GM21381 (cell line): ENCODE results near the gene TNIK.
"Not testable (repeated sequence)": the region's sequence is repeated elsewhere in the genome, so short reads cannot be mapped to it uniquely, and the experiment has no call there.

Experiments
- ATAC-seq: cut with Tn5 transposase; IDR thresholded peaks from one replicate; pipeline ENCODE4 v1.9.1; 2021; ENCODE audit warnings: mild to moderate bottlenecking, moderate library complexity; ENCODE audit not compliant: unreplicated experiment

The TNIK gene

DNA sequence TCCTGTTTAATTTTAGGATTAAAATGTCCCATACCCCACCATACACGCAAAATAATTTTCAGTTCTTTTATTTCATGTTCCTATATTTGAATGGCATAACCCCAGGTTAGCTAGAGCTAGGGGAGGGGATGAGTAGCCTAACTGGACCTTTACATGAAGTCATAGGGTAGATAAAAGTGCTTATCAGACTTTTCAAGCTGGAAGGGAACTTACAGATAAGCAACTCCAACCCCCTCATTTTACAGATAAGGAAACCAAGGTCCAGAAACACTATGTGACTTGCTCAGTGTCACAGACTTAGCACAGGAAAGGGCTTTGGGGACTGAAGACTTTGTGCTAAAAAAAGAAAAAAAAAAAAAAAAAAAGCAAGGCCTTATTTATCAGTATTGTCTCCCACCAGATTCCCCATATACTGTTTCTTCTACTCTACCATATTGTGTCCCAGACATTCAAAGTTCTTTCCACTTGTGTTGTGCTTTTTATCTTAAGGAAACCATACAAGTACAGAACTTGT lies 10.6 kb upstream of the TNIK start:
- ATAC-seq, result no peak

DNA sequence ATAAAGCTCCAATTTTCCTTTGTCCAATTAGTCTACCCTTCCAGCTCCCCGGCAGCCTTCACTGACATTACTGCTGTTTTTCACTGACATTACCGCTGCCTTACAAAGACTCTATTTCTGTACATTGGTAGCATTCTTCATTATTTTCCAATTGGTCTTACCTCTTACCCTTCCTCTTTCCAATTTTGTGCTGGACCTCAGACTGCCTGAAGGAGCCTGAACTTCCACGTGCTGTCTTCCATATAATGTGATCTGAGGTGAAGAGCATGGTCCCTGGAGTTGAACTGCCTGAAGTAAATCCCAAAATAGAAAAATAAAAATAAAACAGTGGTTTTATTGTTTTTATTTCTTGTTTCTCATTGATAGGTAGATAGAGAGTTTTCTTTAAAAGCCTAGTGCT lies 9.2 kb upstream of the TNIK start:
- no peak for ATAC-seq

DNA sequence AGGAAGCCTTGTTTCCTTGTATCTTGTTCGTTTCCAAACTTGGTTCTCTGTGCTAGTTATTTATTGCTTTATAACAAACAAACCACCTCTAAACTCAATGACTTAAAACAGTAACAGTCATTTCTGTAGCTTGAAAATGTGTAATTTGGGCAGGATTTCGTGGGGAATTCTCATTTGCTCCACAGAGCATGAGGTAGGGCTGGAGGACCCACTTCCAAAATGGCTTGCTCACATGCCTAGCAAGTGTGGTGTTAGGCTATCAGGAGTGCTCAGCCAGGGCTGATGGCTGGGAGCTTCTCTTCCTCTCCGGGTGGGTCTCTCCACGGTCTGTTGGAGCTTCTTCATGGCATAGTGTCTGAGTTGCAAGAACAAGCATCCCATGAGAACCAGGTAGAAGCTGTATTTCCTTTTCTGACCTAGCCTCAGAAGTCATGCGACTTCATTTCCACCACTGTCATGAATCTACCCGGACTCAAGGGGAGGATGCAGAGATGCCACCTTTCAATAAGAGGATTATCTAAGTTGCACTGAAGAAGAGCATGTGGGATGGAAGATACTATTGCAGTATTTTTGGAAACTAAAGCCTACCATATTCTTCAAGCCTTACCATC lies 8.2 kb upstream of the TNIK start:
- ATAC-seq, result no peak

DNA sequence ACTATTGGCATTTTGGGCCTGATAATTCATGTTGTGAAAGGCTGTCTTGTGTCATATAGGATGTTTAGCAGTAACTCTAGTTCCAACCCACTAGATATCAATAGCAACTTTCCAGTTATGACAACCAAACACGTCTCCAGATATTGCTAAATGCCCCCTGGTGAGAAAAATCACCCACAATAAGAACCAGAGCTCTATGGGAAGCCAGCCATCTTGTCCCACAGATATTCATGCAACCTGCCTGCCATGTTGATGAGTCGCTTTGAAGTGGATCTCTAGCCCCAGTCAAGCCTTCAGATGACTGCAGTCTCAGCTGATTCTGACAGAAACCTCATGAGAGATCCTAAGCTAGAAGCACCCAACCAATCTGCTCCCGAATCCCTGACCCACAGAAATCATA lies 5.6 kb upstream of the TNIK start:
- no peak for ATAC-seq

DNA sequence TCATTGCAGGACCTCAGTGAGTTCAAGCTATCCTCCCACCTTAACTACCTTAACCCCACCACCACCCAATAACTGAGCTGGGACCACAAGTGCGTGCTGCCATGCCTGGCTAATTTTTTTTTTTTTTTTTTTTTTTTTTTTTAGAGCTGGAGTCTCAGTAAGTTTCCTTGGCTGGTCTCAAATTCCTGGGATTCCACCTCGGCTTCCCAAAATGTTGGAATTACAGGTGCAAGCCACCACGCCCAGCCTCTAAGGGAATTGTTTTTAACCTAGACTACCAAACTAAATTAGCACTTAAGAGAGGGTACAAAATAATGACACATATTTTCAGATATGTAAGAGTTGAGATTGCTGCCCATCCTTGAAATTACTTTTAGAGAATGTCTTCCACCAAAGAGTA lies 4.3 kb upstream of the TNIK start:
- ATAC-seq, result no peak

DNA sequence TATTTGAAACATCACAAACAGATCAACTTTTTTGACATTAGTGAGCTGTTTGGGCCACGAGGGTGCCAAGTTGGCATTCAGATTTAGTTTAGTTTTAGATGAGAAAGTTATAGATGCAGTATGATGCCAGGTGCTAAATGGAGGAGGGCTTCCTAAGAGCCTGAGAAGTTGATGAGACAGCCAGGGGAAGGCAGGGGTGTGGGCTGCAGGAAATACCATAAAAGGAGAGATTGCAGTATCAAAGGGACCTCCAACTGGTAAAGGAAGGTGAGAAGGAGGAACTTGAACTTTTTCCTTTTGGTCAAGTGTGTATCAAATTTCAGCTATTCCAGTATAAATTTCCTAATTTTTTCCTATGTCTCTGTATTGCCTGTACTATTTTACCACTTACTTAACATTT lies 2.0 kb upstream of the TNIK start:
- ATAC-seq, result no peak

DNA sequence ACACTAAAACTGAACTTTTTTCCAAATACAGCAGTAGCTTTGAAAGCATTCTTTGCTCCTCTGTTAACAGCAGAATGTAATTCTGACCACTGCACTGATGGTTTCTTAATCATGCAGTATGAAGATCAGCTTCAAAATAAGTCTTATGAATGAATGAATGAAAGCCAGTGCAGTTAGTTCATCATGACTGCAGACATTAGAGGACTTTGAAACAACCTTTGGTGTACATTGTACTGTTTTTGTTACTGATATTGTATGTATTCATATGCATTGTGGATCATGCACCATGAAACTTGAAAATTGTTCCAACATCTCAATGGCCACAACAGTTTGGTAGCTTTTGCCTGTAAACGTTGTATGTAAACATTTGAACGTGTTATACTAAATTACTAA lies 1.3 kb upstream of the TNIK start:
- ATAC-seq, result no peak

DNA sequence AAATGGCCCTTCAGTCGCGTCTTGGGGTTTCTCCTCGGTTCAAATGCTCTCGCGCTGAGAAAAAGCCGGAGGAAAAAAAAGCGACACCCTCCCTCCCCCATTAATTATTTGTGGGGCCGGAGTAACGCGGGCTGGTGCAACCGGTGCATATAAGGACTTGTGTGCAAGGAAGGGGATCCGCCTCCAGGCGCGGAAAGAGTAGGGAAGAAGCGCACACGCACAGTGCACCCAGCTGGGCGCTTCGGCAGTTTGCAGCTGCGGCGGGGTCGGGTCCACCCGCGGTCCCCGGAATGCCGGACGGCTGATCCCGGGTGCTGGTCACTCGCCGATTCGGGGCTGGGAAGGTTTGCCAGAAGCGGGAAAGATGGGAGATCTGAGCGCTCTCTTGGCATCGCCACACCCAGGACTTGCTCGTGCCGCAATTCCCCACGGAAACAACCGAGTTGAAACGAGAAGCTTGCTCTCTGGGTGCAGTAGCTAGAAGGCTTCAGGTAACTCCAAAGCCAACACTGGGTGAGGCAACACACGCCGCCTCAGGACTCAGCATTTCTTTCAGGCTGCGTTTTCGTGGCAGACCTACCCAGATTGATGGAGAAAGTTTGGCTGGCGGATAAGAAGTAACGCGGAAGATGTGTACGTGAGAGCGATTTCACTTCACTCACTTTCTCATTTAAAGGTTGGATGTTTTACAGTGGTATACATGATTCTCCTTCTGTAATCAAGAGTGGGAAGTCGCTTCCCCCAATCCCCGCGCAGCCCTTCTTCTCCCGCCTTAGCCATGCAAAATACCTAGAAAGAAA lies 720 bp upstream of the TNIK start:
- ATAC-seq, result peak; percentile 29

DNA sequence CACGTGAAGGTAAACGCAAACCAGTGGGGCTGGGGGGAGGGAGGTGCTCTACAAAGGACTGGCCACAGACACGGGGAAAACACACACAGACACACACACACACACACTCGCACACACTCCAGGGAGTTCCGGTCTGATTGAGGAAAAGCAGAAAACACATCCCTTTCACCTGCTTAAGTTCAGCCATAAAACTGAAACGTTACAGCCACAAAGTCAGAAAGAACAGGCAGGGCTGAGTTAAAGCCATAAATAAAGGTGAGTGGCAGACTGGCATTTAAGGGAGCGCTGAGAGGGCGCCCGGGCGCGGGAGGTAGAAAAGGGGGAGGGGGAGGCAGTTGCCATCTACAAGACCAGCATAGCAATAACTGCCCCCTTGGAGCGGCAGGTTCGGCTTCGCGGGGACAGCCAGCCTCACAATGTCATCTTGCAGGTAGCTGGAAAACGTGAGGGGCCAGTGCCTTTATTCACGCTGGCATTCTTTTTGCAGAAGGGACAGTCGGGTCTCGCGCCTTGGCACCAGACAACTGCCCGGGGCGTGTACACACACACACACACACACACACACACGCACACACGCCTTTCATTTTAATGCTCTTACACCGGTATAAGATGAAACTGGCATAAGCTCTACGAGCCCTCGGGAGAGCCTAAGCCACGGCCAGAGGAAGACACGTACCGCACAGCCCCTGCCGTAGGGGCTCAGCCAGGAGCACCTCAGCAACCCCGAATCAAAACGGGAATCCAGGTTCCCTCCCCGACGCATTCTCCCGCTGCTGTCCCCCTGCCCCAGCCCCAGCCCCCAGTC lies 866 bp downstream of the TNIK start:
- ATAC-seq, result no peak

DNA sequence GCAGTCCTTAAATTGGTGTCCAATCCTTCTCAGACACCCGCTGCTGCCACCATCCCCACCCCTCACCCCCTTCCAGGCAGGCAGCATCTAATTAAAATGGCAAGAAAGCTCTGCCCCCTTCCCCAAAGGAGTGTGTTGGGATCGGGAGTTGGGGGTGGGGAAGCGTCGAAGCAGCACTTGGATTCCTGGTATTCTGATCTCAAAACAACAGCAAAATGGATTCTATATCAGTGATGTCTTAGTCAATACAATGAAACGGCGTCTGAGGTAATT lies 1.4 kb downstream of the TNIK start:
- ATAC-seq, result no peak

DNA sequence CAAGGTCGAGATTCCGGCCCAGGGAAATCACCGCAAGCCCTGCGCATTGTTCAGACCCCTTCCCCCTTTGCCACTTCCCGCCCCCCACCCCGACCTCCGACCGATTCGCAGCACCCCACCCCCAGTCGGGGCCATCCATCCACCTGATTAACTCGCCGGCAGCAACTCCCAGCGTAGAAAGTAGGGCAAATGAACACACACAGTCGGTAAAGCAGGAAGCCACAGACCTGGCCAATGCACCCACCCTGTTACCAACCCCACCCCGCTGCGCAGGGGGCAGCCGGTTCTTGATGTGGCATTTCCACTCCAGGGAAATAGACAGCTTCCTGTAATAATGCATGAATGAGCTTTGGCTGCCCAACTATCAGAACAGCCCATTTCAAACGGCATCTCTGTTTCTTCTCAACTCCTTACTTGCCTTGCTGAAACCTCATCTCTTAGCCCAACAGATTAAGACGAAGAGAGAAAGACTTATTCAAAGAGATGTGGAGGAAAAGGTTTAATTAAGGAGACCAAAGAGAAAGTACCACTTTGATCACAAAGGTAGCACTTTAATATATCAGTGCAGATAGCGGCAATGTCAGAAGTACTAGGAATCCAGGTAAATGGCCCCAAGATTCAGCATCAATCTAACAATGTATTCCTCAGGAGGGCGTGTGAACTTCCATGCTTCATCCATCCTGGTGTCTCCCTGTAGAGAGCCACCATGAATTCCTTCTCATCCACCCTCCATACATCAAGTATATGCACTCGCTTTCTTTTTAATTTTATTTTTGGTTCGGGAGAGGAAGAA lies 1.9 kb downstream of the TNIK start:
- ATAC-seq, result no peak

DNA sequence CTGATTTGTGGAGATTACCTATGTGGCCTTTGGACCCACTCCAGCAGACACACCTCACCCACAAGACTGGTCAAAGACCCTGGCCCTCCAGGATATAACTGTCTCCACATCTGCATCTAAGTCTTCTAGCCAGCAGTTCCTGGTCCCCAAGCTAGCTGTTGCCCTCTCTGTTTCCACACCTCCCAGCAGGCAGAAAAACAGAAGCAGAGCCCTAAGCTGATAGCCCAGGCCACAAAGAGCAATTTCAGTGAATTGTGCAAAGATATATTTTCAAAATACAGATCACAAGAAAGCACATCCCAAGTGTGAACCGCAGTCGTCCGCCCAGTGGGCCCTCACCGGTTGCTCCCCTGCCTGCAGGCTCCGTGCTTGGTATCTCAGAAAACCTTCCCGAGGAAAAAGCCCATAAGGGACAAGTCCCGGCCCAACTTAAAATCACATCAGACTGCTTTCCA lies 2.6 kb downstream of the TNIK start:
- no peak for ATAC-seq

DNA sequence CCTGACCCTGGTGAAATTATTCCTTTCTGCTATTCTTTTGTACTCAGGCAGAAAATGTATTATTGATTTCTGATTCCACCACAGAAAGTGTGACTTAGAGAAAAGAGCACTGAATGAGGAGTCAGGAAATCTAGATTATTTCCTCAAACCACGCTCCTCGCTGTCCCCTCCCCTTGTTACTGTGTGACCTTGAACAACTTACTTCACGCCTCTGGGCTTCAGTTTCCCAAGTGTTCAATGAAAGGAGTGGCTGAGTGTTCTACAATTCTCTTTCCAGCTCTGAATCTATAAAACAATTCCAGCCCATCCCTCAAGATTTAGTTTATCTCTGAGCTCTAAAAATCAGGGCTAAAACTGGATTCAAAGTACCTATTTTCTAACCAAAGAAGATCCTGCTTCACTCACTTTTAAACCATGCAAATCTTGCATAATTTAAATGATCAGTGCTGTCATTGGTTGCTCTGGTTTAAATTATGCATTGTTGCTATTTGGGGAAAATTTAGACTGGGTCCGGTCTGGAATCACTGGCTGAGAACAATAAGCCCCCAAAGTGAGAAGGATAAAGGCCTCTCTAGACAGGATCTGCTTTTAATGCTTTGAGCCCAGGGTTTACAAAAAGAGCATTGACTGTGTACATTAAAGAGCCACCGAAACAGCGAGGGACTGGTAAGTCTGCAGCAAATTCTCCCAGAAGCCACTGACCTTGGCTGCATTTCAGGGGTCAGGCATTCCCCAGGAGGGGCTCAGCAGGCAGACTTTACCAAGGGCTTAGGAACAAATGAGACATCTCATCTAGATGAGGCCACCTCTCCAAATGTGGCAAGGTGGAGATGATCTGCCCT lies 3.2 kb downstream of the TNIK start:
- ATAC-seq, result no peak

DNA sequence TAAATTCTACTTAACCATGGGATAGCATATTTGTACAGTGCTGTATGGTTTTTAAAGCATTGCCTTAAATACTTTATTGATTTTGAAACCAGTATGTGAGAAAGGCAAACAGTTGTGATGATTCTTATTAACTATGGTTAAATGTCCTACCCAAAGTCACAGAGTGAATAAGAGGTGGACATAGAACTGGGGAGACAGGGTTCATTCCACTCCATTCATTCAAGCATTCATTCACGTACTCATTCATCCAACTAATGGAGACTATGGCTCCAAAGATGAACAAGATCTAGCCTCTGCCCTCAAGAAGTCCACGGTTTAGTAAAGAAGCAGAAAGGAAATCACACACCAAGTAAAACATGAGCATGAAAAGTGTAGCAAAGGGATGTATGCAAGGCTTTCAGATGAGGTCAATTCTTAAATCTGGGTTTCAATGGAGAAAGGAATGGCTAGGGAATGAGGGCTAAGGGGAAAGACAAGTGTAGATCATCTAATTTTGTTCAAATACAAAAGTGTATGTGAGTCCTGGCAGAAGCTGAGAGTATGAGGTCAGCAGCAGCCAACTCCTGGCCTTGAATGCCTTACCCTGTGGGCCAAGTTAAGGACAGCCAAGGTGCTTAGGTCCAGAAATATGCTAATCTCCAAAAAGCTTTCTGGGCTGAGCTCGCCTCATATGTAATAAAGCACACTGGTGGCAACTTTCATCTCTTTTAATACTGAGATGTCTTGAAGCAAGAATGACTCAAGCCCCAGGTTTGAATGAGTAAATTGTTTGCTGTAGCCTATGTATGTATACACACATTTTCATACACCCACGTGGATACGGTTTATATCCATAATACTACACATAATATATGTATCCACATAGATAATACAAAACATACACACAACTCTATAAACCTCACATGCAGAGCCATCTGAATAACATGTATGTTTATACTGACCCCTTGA lies 4.3 kb downstream of the TNIK start:
- no peak for ATAC-seq

DNA sequence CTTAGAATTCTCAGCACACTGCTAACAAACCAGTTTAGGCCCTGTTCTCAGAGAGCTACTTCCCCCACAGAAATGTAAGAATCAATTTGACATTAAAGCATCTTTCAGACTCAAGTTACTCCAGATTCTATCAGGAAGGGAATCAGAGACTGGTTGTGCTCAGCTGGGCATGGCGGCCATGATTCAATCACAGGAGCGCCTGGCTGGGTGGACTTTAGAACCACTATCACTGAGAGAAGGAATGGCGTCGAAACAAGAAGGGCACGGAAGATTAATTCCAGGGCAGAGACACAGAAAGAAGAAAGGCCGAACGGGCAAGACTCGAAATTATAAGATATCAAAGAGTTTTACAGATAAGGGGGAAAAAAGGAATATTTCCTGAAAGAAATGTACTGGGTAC lies 6.2 kb downstream of the TNIK start:
- ATAC-seq, result no peak

DNA sequence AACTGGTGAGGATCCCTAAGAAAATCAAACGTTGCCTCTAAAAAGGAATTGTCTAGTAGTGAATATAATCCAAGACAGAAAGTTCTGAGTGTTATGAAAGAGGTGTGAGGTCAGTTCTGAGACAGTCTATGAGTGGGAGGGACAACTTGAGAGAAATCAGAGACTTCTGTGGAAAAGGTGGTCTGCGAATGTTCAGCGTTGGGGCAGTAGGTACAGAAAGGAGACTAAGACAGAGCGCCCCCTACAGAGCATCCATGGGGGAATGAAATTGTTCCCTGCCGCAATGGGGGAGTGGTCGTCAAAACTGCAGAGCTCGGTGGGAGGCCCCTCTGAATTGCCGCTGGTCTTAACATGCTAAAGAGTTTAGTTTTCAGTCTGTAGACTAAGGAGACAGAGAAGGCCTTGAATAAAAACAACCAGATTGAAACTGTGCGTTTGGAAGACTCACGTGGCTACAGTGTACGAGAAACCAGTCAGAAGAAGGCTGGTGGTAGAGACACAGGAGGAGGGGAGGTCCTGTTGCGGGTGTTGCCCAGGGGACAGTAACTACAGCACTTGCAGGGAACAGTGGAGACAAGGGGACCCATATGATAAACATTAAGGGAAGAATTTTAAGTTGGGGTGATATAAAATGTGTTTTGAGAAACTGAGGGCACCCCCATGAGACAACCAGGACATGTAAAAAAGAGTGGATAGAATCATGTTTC lies 6.9 kb downstream of the TNIK start:
- ATAC-seq, result no peak

DNA sequence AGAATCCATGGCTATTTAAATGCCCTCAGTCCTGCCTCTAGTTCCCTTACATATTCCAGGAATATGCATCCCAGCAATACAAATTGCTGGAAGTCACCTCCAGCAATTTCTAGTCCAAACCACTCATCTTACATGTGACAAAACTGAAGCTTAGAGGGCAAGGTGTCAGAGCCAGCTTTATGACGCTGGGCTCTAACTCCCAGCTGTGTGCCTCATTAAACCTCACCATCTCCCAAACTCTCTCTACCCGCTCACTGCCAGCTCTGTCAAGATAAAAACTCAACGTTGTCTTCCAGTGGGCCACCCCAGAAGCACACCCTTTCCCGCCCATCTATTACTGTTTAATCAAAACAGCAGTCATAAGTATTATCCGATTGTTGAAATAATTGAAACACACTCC lies 7.9 kb downstream of the TNIK start:
- no peak for ATAC-seq

DNA sequence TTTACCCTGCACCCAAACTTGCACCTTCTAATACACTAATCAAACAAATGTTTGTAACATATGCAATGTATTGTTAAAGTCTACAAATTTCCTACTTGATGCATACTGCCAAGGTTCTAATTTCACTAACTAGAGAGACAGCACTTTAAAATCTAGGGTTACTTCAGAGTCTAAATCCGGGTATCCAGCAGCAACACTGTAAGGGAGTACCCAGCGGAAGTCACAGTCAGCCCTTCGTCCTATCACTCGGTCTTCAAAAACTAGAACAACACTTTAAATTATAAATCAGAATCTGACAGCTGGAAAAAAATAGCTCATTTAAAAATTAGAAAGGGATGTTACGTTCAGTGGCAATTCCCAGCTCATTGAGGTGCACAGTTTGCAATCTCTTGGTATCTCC lies 8.3 kb downstream of the TNIK start:
- no peak for ATAC-seq

DNA sequence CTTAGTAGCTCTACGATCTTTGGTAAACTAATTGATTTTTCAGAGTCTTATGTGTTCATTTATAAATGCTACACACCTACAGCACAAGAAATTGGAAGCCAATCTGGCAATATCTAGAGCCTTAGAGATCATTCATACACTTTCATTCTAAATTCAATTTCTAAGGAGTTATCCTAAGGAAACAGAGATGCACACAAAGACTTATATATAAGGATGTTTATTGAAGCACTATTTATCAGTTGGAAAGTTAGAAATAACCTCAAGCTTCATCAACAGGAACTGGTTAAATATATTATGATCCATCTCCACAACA lies 12.7 kb downstream of the TNIK start:
- ATAC-seq, result not testable (repeated sequence)
